Keratinocyte (primary cell): ENCODE measurements around the gene CXorf65. TPM values are rescaled to one million over a fixed set of nuclear protein-coding genes. Genes with fewer than 3 reads are reported as not detected.

Experiments
- DNase-seq: peaks from one replicate; pipeline ENCODE4 v3.0.0-alpha.2; 2011; ENCODE audit warnings: low read depth, missing footprints, low spot score
- FAIRE-seq: peaks from 2 replicates; lab custom pipeline; 2011; peaks lifted over from hg19 to GRCh38; lab: Jason Lieb, UNC
- H2AFZ ChIP-seq: 2 replicates; pipeline ENCODE4 v1.6.0; 2012; ENCODE audit warnings: low read length, control low read depth, inconsistent platforms; ENCODE audit not compliant: control insufficient read depth
- H3K27ac ChIP-seq: 2 replicates; pipeline ENCODE4 v1.5.1; 2011; ENCODE audit warnings: low read length; ENCODE audit not compliant: control insufficient read depth, insufficient read depth
- H3K27me3 ChIP-seq: 3 replicates; pipeline ENCODE4 v1.6.0; 2011; ENCODE audit warnings: low read length; ENCODE audit not compliant: control insufficient read depth, insufficient read depth; ENCODE audit errors: extremely low read depth
- H3K36me3 ChIP-seq, 2 experiments: 2 replicates in 1 of 2; 3 replicates in 1 of 2; pipeline ENCODE4 v1.5.1; 2011; ENCODE audit warnings: low read length in 2 of 2, mild to moderate bottlenecking in 1 of 2; ENCODE audit not compliant: control insufficient read depth in 2 of 2, insufficient read depth in 2 of 2; ENCODE audit errors: extremely low read depth in 1 of 2
- H3K4me1 ChIP-seq: 3 replicates; pipeline ENCODE4 v1.5.1; 2011; ENCODE audit warnings: low read length; ENCODE audit not compliant: control insufficient read depth, insufficient read depth; ENCODE audit errors: extremely low read depth
- H3K4me2 ChIP-seq: 3 replicates; pipeline ENCODE4 v1.6.0; 2011; ENCODE audit warnings: low read depth, low read length; ENCODE audit not compliant: control insufficient read depth, insufficient read depth; ENCODE audit errors: extremely low read depth
- H3K4me3 ChIP-seq, 3 experiments: fragments of 200-600 bp in 1 of 3; sonication (generic) in 1 of 3; 2 replicates in 2 of 3; 3 replicates in 1 of 3; pipeline ENCODE4 v1.5.1; 2011 to 2016; ENCODE audit warnings: low read length in 3 of 3, mild to moderate bottlenecking in 3 of 3, control low read depth in 2 of 3, inconsistent platforms in 1 of 3, low read depth in 1 of 3, mixed read lengths in 1 of 3, mixed run types in 1 of 3, moderate library complexity in 1 of 3; ENCODE audit not compliant: control insufficient read depth in 2 of 3, insufficient read depth in 2 of 3; ENCODE audit errors: extremely low read depth in 1 of 3
- H3K79me2 ChIP-seq: 2 replicates; pipeline ENCODE4 v1.6.0; 2012; ENCODE audit warnings: low read length; ENCODE audit not compliant: control insufficient read depth, insufficient read depth
- H3K9ac ChIP-seq: 3 replicates; pipeline ENCODE4 v1.6.0; 2011; ENCODE audit warnings: low read length; ENCODE audit not compliant: control insufficient read depth, insufficient read depth; ENCODE audit errors: extremely low read depth
- H3K9me1 ChIP-seq: 3 replicates; pipeline ENCODE4 v1.6.0; 2011; ENCODE audit warnings: low read length; ENCODE audit not compliant: control insufficient read depth, insufficient read depth; ENCODE audit errors: extremely low read depth
- H3K9me3 ChIP-seq: 2 replicates; pipeline ENCODE4 v1.5.1; 2012; ENCODE audit warnings: low read depth, low read length; ENCODE audit not compliant: control insufficient read depth
- H4K20me1 ChIP-seq: 3 replicates; pipeline ENCODE4 v1.6.0; 2011; ENCODE audit warnings: low read length; ENCODE audit not compliant: control insufficient read depth, insufficient read depth; ENCODE audit errors: extremely low read depth
- EZH2 ChIP-seq: IDR thresholded peaks from one replicate; pipeline ENCODE4 v1.6.1; 2012; ENCODE audit warnings: inconsistent platforms, mild to moderate bottlenecking, low read length, moderate library complexity
- dilution Hi-C: fragments of 300-500 bp; cut with MboI; formaldehyde crosslinking; loops from one replicate; pipeline ENCODE4 v1.7.0; 2020; ENCODE audit warnings: low sequenced_read_pairs; ENCODE audit not compliant: extremely low pct_ligation_motif_present
- polyA plus RNA-seq, 5 experiments: library from polyadenylated mRNA; depleted of rRNA in 3 of 5; stranded (reverse) in 3 of 5; stranded (forward) in 1 of 5; unstranded in 1 of 5; fragments of >200 nt; gene quantifications; 1 replicate in 1 of 5; 2 replicates in 3 of 5; 3 replicates in 1 of 5; pipeline versions ENCODE4 v1.2.1 to v1.2.3, GENCODE V29; 2011 to 2012; ENCODE audit warnings: missing spikeins in 2 of 5, low read depth in 1 of 5, low replicate concordance in 1 of 5
- TF ChIP-seq, protein P1 (sequence below), 3 experiments: IDR thresholded peaks in 1 of 3; conservative IDR thresholded peaks in 1 of 3; optimal IDR thresholded peaks in 1 of 3; 2 replicates in 2 of 3; 3 replicates in 1 of 3; pipeline versions ENCODE3 to v1.5.1; 2011; ENCODE audit warnings: low read length in 3 of 3, mild to moderate bottlenecking in 3 of 3, moderate library complexity in 2 of 3, control low read depth in 1 of 3, inconsistent platforms in 1 of 3; ENCODE audit not compliant: insufficient read depth in 2 of 3; ENCODE audit errors: extremely low read depth in 1 of 3

CXorf65 gene
- polyA plus RNA-seq, 1 donor (not counting 4 experiments of a cell fraction or from before 2014, with no cell fraction given), result not detected

DNA sequence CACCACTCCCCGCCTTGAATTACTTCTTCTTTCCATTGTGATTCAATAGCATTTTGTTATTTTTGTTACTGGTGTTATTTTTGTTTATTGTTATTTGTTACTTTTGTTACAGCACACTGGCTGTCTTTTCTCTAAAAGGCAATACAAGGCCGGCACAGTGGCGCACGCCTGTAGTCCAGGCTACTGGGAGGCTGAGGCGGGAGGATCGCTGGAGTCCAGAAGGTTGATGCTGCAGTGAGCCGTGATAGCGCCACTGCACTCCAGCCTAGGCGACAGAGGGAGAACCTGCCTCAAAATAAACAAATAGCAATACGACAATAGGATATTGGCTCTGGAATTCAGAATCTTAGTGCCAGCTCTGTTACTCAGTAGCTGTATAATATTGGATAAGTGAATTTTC, 10.8 kb upstream of the CXorf65 start:
- Histone ChIP-seq H3K4me3 (no peak overlapping the region), H3K36me3 (peaks cover 6 to 7% of the 10 kb centered on the region in 2 experiments), H3K27me3 (no peaks in the 10 kb centered on the region), H4K20me1 (no peaks in the 10 kb centered on the region), H3K9ac (no peak overlapping the region), H3K9me1 (no peaks in the 10 kb centered on the region), H2AFZ (peak overlapping the region; percentile 10), H3K4me2 (peak overlapping the region; percentile 14), H3K79me2 (no peaks in the 10 kb centered on the region), H3K9me3 (no peaks in the 10 kb centered on the region), H3K27ac (no peak overlapping the region), H3K4me1 (peaks cover 10% of the 10 kb centered on the region)
- dilution Hi-C loops, result no loop called here
- DNase-seq (no peak), FAIRE-seq (no peak)
- no peak for TF ChIP-seq EZH2
- TF ChIP-seq, protein P1, sequence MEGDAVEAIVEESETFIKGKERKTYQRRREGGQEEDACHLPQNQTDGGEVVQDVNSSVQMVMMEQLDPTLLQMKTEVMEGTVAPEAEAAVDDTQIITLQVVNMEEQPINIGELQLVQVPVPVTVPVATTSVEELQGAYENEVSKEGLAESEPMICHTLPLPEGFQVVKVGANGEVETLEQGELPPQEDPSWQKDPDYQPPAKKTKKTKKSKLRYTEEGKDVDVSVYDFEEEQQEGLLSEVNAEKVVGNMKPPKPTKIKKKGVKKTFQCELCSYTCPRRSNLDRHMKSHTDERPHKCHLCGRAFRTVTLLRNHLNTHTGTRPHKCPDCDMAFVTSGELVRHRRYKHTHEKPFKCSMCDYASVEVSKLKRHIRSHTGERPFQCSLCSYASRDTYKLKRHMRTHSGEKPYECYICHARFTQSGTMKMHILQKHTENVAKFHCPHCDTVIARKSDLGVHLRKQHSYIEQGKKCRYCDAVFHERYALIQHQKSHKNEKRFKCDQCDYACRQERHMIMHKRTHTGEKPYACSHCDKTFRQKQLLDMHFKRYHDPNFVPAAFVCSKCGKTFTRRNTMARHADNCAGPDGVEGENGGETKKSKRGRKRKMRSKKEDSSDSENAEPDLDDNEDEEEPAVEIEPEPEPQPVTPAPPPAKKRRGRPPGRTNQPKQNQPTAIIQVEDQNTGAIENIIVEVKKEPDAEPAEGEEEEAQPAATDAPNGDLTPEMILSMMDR (optimal IDR thresholded peaks at IDR 0.05 in 1 of 3, IDR thresholded peaks at IDR 0.05 in 1 of 3, conservative IDR thresholded peaks at IDR 0.05 in 1 of 3; ENCODE audit: extremely low read depth in 1 of 3, insufficient read depth in 2 of 3, low read length in 3 of 3), result no peak

DNA sequence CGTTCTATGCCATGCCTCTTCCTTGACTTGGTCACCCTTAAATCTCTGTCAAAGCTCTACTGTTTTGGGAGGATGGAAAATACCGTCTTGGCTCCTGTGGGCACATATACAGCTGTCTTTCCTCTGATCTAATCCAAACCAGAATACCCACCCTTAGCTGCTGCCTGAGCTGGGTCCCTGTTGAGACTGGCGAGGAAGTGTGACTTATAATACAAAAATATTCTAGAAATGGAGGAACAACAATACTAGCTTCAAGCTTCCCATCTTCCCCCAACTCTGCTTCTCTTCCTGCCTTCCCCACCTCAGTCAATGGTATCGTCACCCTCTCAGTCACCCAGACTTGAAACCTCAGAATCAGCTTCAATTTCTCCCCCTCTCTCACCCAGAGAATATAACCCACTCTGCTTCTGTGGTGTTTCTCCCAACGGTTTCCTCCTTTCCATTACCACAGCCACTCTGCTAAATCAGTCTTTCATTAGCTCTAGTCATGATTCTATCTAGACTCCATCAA, 5.4 kb upstream of the CXorf65 start:
- Histone ChIP-seq H3K4me2 (no peak overlapping the region), H2AFZ (no peak overlapping the region), H4K20me1 (no peaks in the 10 kb centered on the region), H3K79me2 (no peaks in the 10 kb centered on the region), H3K9me1 (no peaks in the 10 kb centered on the region), H3K4me3 (no peak overlapping the region), H3K36me3 (no peaks in the 10 kb centered on the region), H3K27me3 (no peaks in the 10 kb centered on the region), H3K9ac (no peak overlapping the region), H3K4me1 (no peaks in the 10 kb centered on the region), H3K27ac (no peak overlapping the region), H3K9me3 (no peaks in the 10 kb centered on the region)
- DNase-seq (no peak), FAIRE-seq (no peak)
- dilution Hi-C loops, result no loop called here
- TF ChIP-seq, protein P1 (optimal IDR thresholded peaks at IDR 0.05 in 1 of 3, IDR thresholded peaks at IDR 0.05 in 1 of 3, conservative IDR thresholded peaks at IDR 0.05 in 1 of 3; ENCODE audit: extremely low read depth in 1 of 3, insufficient read depth in 2 of 3, low read length in 3 of 3), result no peak
- no peak for TF ChIP-seq EZH2
